Endodermal cell (in vitro differentiated cells): ENCODE measurements around the gene PARL. TPM values are rescaled to one million over a fixed set of nuclear protein-coding genes. Genes with fewer than 3 reads are reported as not detected.
A peak's percentile ranks its signal among the peaks of the same experiment; 100 is the strongest.

Experiments used
- DNase-seq: peaks from one replicate; pipeline ENCODE4 v3.0.0-alpha.2; 2017
- H3K27ac ChIP-seq: 2 replicates; pipeline ENCODE4 v1.5.1; 2013; ENCODE audit warnings: mild to moderate bottlenecking, low read depth, low read length, moderate library complexity
- H3K27me3 ChIP-seq: 2 replicates; pipeline ENCODE4 v1.6.1; 2013; ENCODE audit warnings: mild to moderate bottlenecking, low read length, moderate library complexity; ENCODE audit not compliant: insufficient read depth, control insufficient read depth, poor library complexity, severe bottlenecking
- H3K36me3 ChIP-seq: 2 replicates; pipeline ENCODE4 v1.7.0; 2013; ENCODE audit warnings: mild to moderate bottlenecking, low read length, moderate library complexity; ENCODE audit not compliant: control insufficient read depth, insufficient read depth
- H3K4me1 ChIP-seq: one replicate; pipeline ENCODE4 v1.7.0; 2013; ENCODE audit warnings: low read length; ENCODE audit not compliant: control insufficient read depth, insufficient read depth
- H3K4me3 ChIP-seq: 2 replicates; pipeline ENCODE4 v1.5.1; 2013; ENCODE audit warnings: mild to moderate bottlenecking, low read length, moderate library complexity
- H3K9ac ChIP-seq: 2 replicates; pipeline ENCODE4 v1.6.1; 2013; ENCODE audit warnings: mild to moderate bottlenecking, low read length, moderate library complexity; ENCODE audit not compliant: poor library complexity, severe bottlenecking; ENCODE audit errors: extremely low read depth
- H3K9me3 ChIP-seq: 2 replicates; pipeline ENCODE4 v1.6.1; 2013; ENCODE audit warnings: mild to moderate bottlenecking, low read length, moderate library complexity; ENCODE audit not compliant: control insufficient read depth
- H3K27ac Mint-ChIP-seq: 2 replicates; pipeline ENCODE4 v1.8.0; 2020; ENCODE audit warnings: mixed read lengths
- H3K27me3 Mint-ChIP-seq: 2 replicates; pipeline ENCODE4 v1.8.0; 2021; ENCODE audit warnings: mild to moderate bottlenecking, mixed read lengths; ENCODE audit not compliant: insufficient read depth
- H3K36me3 Mint-ChIP-seq: 2 replicates; pipeline ENCODE4 v1.8.0; 2020; ENCODE audit warnings: low read depth, mixed read lengths
- H3K4me1 Mint-ChIP-seq: 2 replicates; pipeline ENCODE4 v1.8.0; 2020; ENCODE audit warnings: mixed read lengths
- H3K4me3 Mint-ChIP-seq: 2 replicates; pipeline ENCODE4 v1.8.0; 2020; ENCODE audit warnings: mild to moderate bottlenecking, moderate library complexity, mixed read lengths
- H3K9me3 Mint-ChIP-seq: 2 replicates; pipeline ENCODE4 v1.8.0; 2020; ENCODE audit warnings: mild to moderate bottlenecking, mixed read lengths
- CTCF ChIP-seq: fragments of 200-600 bp; sonication (generic); conservative IDR thresholded peaks from 2 replicates; pipeline ENCODE4 v1.5.0; 2021; ENCODE audit warnings: antibody characterized with exemption, mild to moderate bottlenecking
- WGBS, 2 experiments: methylation state at CpG; one replicate each; pipeline versions ENCODE4 v1.1.5 to v1.1.7; 2013; ENCODE audit warnings: missing lambda C conversion rate in 2 of 2, mixed read lengths in 1 of 2; ENCODE audit not compliant: insufficient coverage in 1 of 2, insufficient read length in 1 of 2; 5-methylcytosine and 5-hydroxymethylcytosine counted together
- total RNA-seq, 2 donors: library from RNA; stranded (reverse); fragmentation: NEBNext Ultra II Directional in 1 of 2; extraction: Animal tissue kit (Norgen Biotek cat#: 25700) in 1 of 2; gene quantifications; 2 replicates in 1 of 2; 3 replicates in 1 of 2; pipeline ENCODE4 v1.2.1, GENCODE V29; 2021

The PARL gene
- total RNA-seq, 2 donors from 2014 or later: 77.3 to 83.0 TPM

DNA sequence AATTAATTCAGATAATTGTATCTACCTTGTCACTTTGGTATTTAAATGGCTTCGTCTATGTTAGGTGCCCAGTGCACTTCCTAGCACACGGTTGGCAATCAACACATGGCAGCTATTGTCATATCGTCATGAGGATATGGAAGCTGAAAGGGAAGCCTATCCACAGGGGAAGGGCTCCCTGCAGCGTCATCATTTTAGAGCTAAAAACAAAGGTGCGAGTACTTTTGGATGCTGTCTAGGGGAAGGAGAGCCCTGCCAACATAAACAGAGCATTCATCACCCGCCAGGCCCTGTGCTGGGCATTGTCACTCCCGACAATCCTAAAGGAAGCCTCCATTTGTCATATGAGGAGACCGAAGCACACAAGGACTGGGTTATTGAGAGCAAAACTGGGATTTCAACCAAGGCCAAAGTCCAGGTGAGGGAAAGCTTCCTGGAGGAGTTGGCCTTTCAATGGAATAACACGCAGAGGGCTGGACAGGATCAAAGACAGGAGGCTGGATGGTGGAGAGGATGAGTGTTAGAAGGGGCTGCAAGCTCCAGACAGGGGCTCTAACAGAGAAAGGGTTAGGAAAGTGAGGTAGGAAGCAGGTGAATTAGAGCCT lies 8.0 kb upstream of the PARL start:
- H3K4me3 Mint-ChIP-seq: no peak overlapping the region
- peaks cover 14% of the 10 kb centered on the region for H3K27me3 ChIP-seq
- no peaks in the 10 kb centered on the region for H3K4me1 Mint-ChIP-seq
- H3K9me3 ChIP-seq: no peaks in the 10 kb centered on the region
- H3K9ac ChIP-seq: no peak overlapping the region
- no peak overlapping the region for H3K27ac Mint-ChIP-seq
- H3K4me3 ChIP-seq: no peak overlapping the region
- no peaks in the 10 kb centered on the region for H3K9me3 Mint-ChIP-seq
- no peaks in the 10 kb centered on the region for H3K4me1 ChIP-seq
- no peaks in the 10 kb centered on the region for H3K36me3 ChIP-seq
- no peak overlapping the region for H3K27ac ChIP-seq
- no peak for DNase-seq
- peaks cover 32% of the 10 kb centered on the region for H3K27me3 Mint-ChIP-seq
- no peak for TF ChIP-seq CTCF
- H3K36me3 Mint-ChIP-seq: no peaks in the 10 kb centered on the region
- WGBS, 2 experiments: 89 to 90% methylated on average over 6 to 9 of the region's 9 CpGs

DNA sequence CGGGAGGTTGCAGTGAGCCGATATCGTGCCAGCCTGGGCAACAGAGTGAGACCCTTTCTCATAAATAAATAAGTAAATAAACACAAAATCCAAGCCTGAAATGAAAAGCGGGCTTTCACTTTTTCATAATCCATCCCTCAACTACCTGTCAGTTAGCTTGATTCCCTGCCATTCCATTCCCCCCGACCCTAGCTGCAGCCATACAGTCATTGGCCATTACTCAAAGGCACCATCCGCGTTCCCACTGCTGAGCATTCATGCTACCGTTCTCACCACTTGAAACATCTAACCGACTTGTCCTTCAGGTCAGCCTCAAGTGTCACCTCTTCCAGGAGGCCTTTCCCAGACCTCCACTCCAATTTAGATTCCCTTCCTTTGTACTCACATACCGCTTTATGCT lies 1.1 kb upstream of the PARL start:
- WGBS, 2 experiments: 92 to 95% methylated on average over 10 of the region's 10 CpGs
- Histone ChIP-seq H3K4me3 (no peak overlapping the region), H3K27me3 (peaks cover 9% of the 10 kb centered on the region), H3K27ac (no peak overlapping the region), H3K36me3 (no peaks in the 10 kb centered on the region), H3K9ac (no peak overlapping the region), H3K9me3 (no peaks in the 10 kb centered on the region), H3K4me1 (no peaks in the 10 kb centered on the region)
- Mint-ChIP-seq H3K9me3 (no peaks in the 10 kb centered on the region), H3K36me3 (peaks cover under 1% of the 10 kb centered on the region), H3K27me3 (peaks cover 32% of the 10 kb centered on the region), H3K4me1 (peaks cover 21% of the 10 kb centered on the region), H3K4me3 (no peak overlapping the region), H3K27ac (no peak overlapping the region)
- no peak for DNase-seq
- TF ChIP-seq CTCF: no peak

DNA sequence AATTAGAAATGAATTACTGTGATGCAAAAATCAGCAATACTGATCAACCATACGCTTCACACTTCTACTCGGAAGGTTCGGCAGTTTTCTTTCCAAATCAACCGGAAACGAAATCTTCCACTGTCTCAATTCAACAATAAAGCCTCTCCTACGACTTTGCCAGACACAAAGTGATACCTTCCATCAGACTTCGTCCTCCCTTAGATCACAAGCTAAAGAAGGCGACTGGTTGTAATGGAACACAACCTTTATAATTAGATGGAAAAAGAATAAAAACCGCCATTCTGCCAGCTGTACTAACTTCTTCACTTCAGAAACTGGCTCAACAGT lies 618 bp downstream of the PARL start:
- no peak for DNase-seq
- H3K4me1 ChIP-seq: no peaks in the 10 kb centered on the region
- 2 to 8% methylated on average over 5 to 9 of the region's 9 CpGs for WGBS, 2 experiments
- H3K4me1 Mint-ChIP-seq: peaks cover 26% of the 10 kb centered on the region
- peak overlapping the region; percentile 26 for H3K27ac ChIP-seq
- peaks cover 6% of the 10 kb centered on the region for H3K36me3 Mint-ChIP-seq
- peak overlapping the region; percentile 94 for H3K4me3 Mint-ChIP-seq
- no peaks in the 10 kb centered on the region for H3K9me3 Mint-ChIP-seq
- no peaks in the 10 kb centered on the region for H3K27me3 ChIP-seq
- H3K27ac Mint-ChIP-seq: peak overlapping the region; percentile 94
- peak overlapping the region; percentile 98 for H3K4me3 ChIP-seq
- peaks cover 7% of the 10 kb centered on the region for H3K36me3 ChIP-seq
- H3K27me3 Mint-ChIP-seq: peaks cover 18% of the 10 kb centered on the region
- H3K9me3 ChIP-seq: no peaks in the 10 kb centered on the region
- no peak for TF ChIP-seq CTCF
- peak overlapping the region; percentile 62 for H3K9ac ChIP-seq
